ENCODE measurements around the gene COX6B1.
"Not testable (repeated sequence)": the region's sequence is repeated elsewhere in the genome, so short reads cannot be mapped to it uniquely, and the experiment has no call there.

The COX6B1 gene, protein sequence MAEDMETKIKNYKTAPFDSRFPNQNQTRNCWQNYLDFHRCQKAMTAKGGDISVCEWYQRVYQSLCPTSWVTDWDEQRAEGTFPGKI

DNA sequence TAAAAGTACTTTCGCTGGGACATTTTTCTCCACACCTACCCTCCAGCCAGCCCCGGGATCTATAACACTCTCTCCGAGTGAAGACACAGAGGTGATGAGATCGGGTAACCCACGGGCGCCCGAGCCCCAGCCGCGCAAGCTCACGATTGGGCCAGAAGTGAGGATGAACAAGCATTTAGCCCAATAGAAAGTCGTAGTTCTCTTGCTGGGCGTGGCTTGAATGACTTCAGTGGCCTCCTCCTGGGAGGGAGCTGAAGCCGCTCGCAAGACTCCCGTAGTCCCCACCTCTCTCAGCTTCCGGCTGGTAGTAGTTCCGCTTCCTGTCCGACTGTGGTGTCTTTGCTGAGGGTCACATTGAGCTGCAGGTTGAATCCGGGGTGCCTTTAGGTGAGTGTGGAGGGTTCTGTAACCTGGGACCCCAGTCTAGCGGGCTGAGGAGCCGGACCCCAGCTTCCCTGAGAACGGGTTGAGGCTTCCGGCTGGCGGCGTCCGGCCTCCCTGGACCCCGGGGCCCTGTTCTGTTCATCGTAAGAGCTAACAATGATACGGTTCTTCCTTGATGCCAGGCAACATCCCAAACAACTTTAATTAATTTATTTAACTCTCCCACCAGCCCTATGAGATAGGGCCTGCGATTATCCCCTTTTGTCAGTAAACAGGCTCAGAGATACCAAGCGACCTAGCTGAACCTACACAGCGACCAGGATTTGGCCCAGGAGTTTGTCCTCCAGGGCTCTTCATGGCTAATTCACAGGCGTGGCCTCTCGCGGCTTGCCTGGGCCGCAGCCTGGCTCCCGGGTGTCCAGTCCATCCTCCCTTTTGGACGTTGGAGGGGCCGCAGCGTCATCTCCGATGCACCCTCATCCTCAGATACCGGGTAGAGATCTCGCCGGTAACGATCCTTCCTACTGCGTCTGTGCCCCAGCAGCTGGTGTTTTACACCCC, at the start of gene COX6B1:
Gene COX6B1, plus strand, starts transcription at position 307 of the 945 bp plus-strand sequence. CDS start 2,921 bp downstream, outside the sequence.
- DNase-seq: peak; percentile 71 to 92 (median 90)

DNA sequence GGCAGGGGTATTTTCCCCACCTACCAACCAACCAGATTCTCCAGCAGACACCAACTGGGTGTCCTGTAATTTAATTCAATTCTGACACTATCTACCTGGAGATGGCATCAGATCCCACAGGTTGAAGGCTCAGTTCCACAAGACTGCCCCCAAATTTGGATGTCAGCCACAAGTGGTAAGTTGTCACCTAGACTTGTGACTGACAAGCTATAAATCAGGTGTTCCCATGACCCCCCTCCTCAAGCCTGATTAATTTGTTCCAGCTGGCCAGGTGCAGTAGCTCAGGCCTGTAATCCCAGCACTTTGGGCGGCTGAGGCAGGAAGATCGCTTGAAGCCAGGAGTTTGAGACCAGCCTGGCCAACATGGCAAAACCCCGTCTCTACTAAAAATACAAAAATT, 46.2 kb upstream of the COX6B1 start:
- no peak for DNase-seq

DNA sequence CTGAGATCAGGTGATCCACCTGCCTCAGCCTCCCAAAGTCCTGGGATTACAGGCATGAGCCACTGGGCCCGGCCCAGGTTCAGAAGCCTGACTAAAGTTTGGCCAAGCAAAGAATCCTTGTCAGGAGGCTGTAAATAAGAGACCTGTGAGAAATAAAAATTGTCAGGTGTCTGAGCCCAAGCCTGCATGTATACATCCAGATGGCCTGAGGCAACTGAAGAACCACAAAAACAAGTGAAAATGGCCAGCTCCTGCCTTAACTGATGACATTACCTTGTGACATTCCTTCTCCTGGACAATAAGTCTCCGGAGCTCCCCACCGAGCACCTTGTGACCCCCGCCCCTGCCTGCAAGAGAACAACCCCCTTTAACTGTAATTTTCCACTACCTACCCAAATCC, 43.7 kb upstream of the COX6B1 start:
- DNase-seq: not testable (repeated sequence)

DNA sequence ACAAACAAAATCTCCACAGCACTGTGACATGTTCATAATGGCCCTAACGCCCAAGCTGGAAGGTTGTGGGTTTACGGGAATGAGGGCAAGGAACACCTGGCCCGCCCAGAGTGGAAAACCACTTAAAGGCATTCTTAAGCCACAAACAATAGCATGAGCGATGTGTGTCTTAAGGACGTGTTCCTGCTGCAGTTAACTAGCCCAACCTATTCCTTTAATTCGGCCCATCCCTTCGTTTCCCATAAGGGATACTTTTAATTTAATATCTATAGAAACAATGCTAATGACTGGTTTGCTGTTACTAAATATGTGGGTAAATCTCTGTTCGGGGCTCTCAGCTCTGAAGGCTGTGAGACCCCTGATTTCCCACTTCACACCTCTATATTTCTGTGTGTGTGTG, 41.0 kb upstream of the COX6B1 start:
- DNase-seq: not testable (repeated sequence)

DNA sequence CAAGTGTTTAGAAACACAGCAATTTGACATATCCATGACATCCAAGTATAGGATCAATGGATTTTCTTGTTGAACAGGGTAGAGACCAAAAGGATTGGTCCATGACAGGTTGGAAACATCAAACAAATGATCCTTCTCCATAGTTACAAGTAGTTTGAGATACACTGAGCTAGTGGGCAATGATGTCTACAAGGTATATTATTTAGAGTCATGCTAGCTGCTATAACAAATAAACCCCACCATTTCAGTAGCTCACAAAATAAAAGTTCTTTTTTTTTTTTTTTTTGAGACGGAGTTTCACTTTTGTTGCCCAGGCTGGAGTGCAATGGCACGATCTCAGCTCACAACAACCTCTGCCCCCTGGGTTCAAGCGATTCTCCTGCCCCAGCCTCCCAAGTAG, 40.5 kb upstream of the COX6B1 start:
- no peak for DNase-seq

DNA sequence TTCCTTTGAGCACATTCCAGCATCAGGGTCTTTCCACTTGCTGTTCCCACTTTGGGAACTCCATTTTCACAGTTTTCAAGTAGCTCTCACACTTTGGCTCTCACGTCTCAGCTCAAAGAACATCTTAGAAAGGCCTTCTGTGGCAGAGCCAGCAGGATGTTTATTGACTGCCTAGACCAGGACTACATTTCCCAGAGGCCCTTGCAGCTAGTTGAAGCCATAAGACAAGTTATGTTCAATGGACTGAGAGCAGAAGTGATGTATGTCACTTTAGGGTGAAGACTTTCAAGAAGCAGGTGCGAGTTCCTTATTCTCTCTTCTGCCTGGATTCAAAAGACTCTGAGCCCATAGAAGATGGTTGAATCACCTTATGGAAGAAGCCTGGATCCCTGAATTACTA, 39.9 kb upstream of the COX6B1 start:
- DNase-seq: peak in 2 of 6 experiments; percentile 2 to 32

DNA sequence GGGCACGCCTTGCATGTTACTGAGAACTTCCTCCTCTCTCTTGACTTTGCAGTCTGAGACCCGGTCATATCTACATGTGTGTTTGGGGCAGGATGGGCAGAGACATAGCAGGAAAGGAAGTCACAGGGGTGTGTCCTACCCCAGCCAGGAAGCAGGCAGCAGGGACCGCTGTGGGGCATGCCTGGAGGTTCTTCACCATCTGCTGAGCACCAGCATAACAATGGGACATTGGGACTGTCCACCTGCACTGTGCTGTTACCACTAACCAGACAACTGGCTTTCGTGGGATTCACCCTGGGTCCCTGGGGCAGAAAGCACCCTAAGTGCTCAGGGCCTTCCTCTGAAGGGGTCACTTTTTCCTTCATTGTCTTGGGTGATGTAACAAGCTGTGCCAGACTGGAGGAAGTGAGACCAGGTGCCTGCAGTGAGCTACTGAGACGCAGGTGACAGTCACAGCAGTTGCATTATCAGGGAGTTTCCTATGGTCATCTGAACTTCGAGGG, 38.2 kb upstream of the COX6B1 start:
- peak in 4 of 6 experiments; percentile 3 to 45 (median 38) for DNase-seq

DNA sequence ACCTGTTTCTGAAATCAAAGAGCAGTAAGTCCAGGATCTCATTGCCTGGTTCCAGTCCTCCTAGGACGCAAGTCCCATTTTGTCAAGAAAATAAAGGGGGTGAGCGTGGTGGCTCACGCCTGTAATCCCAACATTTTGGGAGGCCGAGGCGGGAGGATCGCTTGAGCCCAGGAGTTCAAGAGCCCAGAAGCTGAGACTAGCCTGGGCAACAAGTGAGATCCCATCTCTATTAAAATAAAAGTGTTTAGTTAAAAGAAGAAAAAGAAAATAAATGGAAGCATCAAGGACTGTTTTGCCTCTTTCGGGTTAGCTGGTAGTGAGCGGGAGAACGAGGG, 35.9 kb upstream of the COX6B1 start:
- no peak for DNase-seq

DNA sequence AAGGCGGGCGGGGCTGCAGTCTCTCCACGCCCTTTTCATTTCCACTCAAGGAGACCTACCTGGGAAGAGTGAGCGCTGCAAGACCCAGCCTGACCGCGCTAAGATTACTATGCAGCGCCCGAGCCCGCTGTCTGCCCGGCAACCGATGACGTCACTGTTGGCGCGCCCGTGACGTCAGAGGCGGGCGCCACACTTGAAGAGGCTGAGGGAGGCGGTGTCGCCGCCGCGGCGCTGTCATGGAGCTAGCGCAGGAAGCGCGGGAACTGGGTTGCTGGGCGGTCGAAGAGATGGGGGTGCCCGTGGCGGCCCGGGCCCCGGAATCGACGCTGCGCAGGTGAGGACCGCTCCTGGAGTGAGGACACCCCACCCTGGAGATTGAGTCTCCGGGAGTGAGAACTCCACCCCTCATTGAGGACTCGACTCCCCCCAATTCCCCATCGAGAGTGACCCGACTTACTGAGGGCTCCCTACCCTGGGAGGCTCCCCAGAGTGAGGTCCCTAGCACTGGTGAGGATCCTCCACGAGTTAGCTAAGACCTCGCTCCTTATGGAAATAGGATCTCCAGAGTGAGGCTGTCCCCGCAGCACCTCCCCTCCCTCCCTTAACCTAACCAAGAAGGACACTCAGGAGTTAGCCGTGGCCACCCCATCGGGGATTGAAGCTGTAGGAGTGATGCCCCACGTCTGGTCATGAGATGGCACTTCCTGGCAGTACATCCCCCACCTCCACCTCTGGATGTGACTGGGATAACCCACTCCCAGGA, 35.4 kb upstream of the COX6B1 start, which contains the start of gene HAUS5:
Gene HAUS5, plus strand, starts transcription at position 177 of the 763 bp plus-strand sequence. Its CDS starts 60 bp downstream, at position 237.
- DNase-seq: peak; percentile 88 to 95 (median 94)

DNA sequence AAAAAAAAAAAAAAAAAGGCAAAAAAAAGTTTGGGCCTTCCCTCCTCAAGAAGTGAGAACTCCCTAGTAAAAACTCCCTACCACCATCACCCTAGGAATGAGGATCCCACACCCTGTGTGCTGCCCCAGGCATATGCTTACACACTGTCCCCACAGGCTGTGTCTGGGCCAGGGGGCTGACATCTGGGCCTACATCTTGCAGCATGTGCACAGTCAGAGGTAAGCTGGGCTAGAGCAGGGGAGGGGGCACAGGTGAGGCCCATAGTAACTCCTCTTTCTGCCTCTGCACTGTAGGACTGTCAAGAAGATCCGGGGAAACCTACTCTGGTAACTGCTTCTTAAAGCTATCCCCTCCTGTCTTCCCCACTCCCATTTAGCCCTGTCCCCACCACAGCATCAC, 34.5 kb upstream of the COX6B1 start:
- DNase-seq: no peak

DNA sequence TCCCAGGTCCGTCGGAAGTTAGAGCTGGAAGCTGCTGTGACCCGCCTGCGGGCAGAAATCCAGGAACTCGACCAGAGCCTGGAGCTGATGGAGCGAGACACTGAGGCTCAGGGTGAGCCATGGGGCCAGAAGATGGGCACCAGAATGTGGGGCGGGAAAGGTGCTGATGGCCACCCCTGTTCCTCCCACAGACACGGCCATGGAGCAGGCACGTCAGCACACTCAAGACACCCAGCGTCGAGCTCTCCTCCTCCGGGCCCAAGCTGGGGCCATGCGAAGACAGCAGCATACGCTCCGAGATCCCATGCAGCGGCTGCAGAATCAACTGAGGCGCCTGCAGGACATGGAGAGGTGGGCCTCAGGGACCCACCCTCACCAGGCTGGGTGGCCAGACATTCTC, 33.1 kb upstream of the COX6B1 start:
- no peak for DNase-seq

DNA sequence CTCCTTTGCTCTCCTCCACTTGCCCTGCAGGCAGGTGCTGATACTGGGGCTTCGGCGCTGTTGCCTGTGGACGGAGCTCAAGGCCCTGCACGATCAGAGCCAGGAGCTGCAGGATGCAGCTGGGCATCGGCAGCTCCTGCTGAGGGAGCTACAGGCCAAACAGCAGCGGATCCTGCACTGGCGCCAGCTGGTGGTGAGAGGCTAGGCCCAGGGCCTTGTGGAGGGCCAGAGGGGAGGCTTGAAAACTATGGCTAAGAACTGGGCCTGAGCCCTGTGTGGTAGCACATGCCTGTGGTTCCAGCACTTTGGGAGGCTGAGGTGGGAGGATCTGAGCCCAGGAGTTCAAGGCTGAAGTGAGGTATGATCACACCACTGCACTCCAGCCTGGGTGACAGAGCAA, 29.3 kb upstream of the COX6B1 start:
- DNase-seq: no peak

DNA sequence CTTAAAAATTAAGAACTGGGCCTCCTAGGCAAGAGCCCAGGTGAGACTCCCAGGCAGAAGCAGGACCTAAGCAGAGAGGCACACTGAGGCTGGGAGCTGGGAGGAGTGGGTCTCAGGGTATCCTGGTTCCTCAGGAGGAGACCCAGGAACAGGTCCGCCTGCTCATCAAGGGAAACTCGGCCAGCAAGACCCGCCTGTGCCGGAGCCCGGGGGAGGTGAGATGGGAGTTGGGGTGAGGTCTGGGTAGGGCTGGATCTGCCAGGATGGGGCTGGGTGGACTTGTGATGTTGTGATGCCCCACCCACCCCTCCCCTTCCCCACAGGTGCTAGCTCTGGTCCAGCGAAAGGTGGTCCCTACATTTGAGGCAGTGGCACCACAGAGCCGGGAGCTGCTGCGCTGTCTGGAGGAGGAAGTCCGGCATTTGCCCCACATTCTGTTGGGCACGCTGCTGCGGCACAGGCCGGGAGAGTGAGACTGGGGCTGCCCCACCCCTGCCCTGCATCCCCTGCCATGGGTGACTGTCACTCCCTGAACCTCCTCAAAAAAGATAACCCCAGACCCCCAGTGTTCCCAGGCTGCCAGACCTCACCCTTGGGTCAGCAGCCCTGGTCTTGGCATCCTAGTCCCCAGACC, 28.7 kb upstream of the COX6B1 start:
- no peak for DNase-seq

DNA sequence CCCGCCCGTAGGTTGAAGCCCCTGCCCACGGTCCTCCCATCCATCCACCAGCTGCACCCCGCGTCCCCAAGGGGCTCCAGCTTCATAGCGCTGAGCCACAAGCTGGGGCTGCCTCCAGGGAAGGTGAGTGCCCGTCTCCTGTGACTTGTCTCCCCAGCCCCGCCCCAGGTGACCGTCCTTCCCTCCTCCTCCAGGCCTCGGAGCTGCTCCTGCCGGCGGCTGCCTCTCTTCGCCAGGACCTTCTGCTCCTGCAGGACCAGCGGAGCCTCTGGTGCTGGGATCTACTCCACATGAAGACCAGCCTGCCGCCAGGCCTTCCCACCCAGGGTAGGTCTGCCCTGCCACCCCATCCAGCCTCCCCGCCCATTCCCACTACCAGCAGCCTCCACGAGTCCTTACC, 28.1 kb upstream of the COX6B1 start:
- DNase-seq: no peak

DNA sequence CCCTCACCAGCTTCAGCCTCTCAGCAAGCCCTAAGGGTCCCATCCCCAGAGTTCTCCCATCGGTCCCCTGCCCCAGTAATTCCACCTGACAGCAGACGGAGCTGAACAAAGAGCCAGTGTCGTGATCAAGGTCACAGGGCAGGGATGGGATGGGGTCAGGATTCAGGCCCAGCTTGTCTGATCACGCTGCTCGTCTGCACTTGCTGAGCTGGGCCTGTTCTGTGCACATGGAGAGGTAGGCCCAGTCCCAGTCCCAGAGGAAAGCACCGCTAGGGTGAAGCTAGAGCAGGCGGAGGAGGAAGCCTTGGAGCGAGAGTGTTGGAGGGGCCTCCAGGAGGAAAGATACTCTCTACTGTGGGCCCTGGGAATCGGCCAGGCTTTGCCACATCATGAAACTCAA, 26.4 kb upstream of the COX6B1 start:
- DNase-seq: no peak

DNA sequence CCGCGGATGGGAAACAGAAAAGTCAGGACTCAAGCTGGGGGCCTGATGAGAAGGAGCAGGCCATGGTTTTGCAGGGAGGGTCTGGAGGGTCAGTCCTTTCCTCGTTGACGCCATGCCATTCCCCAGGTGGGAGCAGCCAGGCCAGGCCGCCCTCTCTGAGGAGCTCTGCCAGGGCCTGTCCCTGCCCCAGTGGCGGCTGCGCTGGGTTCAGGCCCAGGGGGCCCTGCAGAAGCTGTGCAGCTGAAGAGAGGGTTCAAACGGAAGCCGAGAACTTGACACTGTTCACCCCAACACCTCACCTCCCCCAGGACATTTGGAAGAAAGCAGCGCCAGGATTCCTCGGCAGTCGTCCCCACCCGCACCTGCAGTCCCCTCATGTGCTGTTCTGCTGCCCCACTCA, 25.4 kb upstream of the COX6B1 start:
- DNase-seq: no peak

DNA sequence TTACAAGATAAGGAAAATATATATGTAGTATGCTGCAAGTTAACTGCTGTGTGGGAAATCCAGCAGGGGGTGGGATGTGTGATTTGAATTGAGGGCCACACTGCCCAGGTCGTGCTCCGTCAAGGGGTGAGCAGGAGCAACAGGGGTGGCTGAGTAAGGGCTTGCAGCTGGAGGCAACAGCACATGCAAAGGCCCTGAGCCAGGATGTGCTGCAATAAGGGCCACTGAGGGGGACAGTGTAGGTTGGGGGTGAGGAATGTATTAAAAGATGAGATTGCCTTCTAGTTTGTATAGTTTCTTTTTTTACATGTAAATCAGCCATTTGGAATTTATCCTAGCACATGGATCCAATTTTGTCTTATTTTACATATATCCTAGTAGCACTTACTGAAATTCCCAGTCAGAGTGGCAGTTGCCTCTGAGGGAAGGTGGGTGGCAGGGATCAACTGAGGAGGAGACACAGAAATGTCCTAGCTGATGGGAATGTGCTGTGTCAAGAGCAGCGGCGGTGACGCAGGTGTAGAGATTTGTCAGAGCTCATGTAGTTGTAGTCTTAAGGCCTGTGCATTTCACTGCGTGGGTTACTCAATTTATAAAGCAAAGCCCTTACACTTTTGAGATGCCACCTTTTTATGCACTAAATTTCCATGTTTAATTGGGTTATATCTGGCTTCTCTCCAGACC, 24.7 kb upstream of the COX6B1 start:
- no peak for DNase-seq

DNA sequence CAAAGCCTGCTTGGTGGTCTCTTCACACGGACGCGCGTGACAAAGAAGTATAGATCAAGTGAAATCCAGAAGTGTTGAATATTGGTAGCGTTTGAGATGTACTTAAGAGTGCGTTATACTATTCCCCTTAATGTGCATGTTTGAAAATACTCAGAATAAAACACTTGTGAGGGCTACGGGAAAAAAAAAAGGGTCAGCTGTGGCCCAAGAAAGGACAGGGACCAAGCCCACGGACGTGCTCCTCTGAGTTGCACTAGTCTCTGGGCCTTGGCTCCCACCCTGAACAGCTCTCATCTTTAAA, 19.9 kb upstream of the COX6B1 start:
- no peak for DNase-seq

DNA sequence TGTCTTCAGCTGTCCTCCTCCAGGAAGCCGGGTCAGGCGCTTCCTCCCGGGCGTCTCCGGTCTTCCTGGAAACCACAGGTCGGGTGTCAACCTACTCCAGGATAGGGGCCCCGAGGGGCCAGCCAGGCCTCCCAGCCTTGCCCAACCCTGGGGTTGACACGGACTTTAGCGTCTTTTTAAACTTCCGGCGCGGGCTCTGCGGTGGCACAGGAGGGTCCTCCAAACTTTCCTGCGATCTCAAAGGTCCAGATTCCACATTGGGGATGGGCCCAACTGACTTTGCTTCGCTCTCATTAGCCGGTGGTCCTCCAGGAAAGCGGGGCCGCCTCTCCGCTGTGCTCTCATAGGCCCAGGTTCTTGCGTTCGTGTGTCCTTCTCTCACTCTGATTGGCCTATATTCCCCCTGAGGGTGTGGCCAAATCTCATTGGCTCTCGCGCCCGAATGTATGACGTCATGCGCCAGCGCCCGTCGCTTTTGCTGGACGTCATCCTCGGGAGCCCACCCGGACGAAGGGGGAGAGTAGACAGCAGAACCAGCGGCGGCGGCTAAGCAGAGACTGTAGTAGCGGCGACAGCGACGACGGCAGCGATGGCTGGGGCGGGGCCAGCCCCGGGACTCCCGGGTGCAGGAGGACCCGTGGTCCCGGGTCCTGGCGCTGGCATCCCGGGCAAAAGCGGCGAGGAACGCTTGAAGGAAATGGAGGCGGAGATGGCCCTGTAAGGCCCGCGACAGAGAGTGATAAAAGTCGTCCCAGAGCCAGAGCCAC, 19.4 kb upstream of the COX6B1 start, which contains the start of gene RBM42:
Gene RBM42, plus strand, starts transcription at position 472 of the 767 bp plus-strand sequence. Its CDS starts 118 bp downstream, at position 590.
- peak; percentile 94 to 97 (median 96) for DNase-seq

DNA sequence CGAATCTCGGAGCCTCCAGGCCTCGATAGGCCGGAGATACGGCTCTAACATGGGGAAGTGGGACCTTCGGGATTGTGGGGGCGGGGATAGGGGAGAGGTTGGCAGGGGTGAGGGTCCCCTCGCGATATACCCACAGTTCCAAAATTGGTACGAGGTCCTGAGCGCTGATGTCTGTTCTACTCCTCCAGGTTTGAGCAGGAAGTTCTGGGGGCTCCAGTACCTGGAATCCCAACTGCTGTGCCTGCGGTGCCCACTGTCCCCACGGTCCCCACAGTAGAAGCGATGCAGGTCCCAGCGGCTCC, 18.8 kb upstream of the COX6B1 start:
- DNase-seq: peak in 1 of 6 experiments; percentile 28

DNA sequence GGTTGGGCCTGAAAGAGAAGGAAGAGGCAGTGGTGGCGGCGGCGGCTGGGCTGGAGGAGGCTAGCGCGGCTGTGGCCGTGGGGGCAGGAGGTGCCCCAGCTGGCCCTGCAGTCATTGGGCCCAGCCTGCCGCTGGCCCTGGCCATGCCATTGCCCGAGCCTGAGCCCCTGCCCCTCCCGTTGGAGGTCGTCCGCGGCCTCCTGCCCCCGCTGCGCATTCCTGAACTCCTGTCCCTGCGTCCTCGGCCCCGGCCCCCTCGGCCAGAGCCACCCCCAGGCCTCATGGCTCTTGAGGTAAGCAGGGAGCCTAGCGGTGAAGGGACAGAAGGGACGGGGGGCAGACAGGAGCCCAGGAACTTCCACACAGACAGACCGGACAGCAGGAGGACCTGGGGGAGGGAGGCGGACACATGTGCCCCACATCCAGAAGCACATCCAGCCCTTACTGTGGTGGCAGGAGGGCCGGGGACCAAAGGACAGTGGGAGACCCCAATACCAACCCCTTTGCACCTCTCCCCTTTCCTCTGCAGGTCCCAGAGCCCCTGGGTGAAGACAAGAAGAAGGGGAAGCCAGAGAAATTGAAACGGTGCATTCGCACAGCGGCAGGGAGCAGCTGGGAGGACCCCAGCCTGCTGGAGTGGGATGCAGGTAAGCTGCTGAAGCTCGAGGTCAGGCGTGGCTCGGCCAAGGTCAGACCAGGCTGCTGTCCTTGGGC, 14.2 kb upstream of the COX6B1 start:
- DNase-seq: no peak
